SK-N-SH (cell line): ENCODE results near the gene POLR3B. TPM values are rescaled to one million over a fixed set of nuclear protein-coding genes. Genes with fewer than 3 reads are reported as not detected.

Experiments used
- CTCF ChIA-PET: fragments of 300-600, 350-600 bp; formaldehyde crosslinking; extraction: SDS; loops from one replicate; lab custom pipeline; 2021; lab: Yijun Ruan, JAX
- POLR2A ChIA-PET: fragments of 350-600 bp; sonication (Branson Sonifier 250); formaldehyde crosslinking; extraction: SDS; loops from one replicate; lab custom pipeline; 2020; ENCODE audit warnings: antibody characterized with exemption, inconsistent platforms; lab: Yijun Ruan, JAX
- DNase-seq: peaks from one replicate; pipeline ENCODE4 v3.0.0; 2012
- H2AFZ ChIP-seq: fragments of 200-600 bp; sonication (generic); 2 replicates; pipeline ENCODE4 v1.8.1; 2016; ENCODE audit warnings: antibody characterized with exemption, mild to moderate bottlenecking, low read depth
- H3F3A ChIP-seq: fragments of 200-600 bp; sonication (generic); replicated peaks from 2 replicates; pipeline ENCODE3; 2016; ENCODE audit warnings: antibody characterized with exemption, mild to moderate bottlenecking; ENCODE audit not compliant: insufficient read depth
- H3K27ac ChIP-seq, 2 experiments: fragments of 200-500 bp in 1 of 2; fragments of 200-600 bp in 1 of 2; sonication (Bioruptor generic) in 1 of 2; sonication (generic), shearing (Covaris generic) in 1 of 2; 2 replicates each; pipeline versions ENCODE4 v1.5.1 to v1.6.1; 2014 to 2016; ENCODE audit warnings: low read depth in 2 of 2, inconsistent platforms in 1 of 2, low read length in 1 of 2, mild to moderate bottlenecking in 1 of 2, mixed read lengths in 1 of 2
- H3K27me3 ChIP-seq: fragments of 200-600 bp; sonication (generic), shearing (Covaris generic); 2 replicates; pipeline ENCODE4 v1.6.1; 2016; ENCODE audit warnings: mixed run types; ENCODE audit not compliant: insufficient read depth
- H3K36me3 ChIP-seq, 2 experiments: fragments of 200-500 bp in 1 of 2; fragments of 200-600 bp in 1 of 2; sonication (Bioruptor generic) in 1 of 2; sonication (generic) in 1 of 2; replicated peaks in 1 of 2; 2 replicates each; pipeline versions ENCODE3 to v1.5.1; 2014 to 2016; ENCODE audit warnings: low read length in 1 of 2, mild to moderate bottlenecking in 1 of 2; ENCODE audit not compliant: insufficient read depth in 2 of 2, control insufficient read depth in 1 of 2
- H3K4me1 ChIP-seq, 2 experiments: fragments of 200-500 bp in 1 of 2; fragments of 200-600 bp in 1 of 2; sonication (Bioruptor generic) in 1 of 2; sonication (generic), shearing (Covaris generic) in 1 of 2; 2 replicates each; pipeline versions ENCODE4 v1.5.1 to v1.6.1; 2014 to 2016; ENCODE audit warnings: low read depth in 1 of 2, low read length in 1 of 2, mixed run types in 1 of 2; ENCODE audit not compliant: insufficient read depth in 2 of 2, control insufficient read depth in 1 of 2
- H3K4me2 ChIP-seq: fragments of 200-600 bp; sonication (generic), shearing (Covaris generic); 2 replicates; pipeline ENCODE4 v1.6.1; 2017; ENCODE audit warnings: mixed run types
- H3K4me3 ChIP-seq, 2 experiments: fragments of 200-500 bp in 1 of 2; fragments of 200-600 bp in 1 of 2; sonication (Bioruptor generic) in 1 of 2; sonication (generic), shearing (Covaris generic) in 1 of 2; 2 replicates each; pipeline versions ENCODE4 v1.5.1 to v1.8.1; 2014 to 2016; ENCODE audit warnings: low read depth in 2 of 2, inconsistent platforms in 1 of 2, low read length in 1 of 2, mild to moderate bottlenecking in 1 of 2, mixed read lengths in 1 of 2, moderate library complexity in 1 of 2
- H3K79me2 ChIP-seq: fragments of 200-600 bp; sonication (generic); 2 replicates; pipeline ENCODE4 v1.8.1; 2017; ENCODE audit warnings: mild to moderate bottlenecking; ENCODE audit not compliant: insufficient read depth
- H3K9ac ChIP-seq: fragments of 200-600 bp; sonication (generic); 2 replicates; pipeline ENCODE4 v1.6.1; 2017; ENCODE audit warnings: mixed run types
- H3K9me2 ChIP-seq: fragments of 200-600 bp; sonication (generic); 2 replicates; pipeline ENCODE4 v1.6.1; 2017; ENCODE audit warnings: mixed run types
- H3K9me3 ChIP-seq: fragments of 200-600 bp; sonication (generic); 2 replicates; pipeline ENCODE4 v1.6.1; 2017; ENCODE audit warnings: mixed run types, mild to moderate bottlenecking, moderate library complexity
- H4K20me1 ChIP-seq: fragments of 200-600 bp; sonication (generic); 2 replicates; pipeline ENCODE4 v1.6.1; 2017; ENCODE audit warnings: mild to moderate bottlenecking, mixed run types; ENCODE audit not compliant: insufficient read depth
- EZH2phosphoT487 ChIP-seq: fragments of 200-600 bp; sonication (generic); IDR thresholded peaks from 2 replicates; pipeline ENCODE4 v1.6.1; 2017; ENCODE audit warnings: low read depth, mixed run types, mild to moderate bottlenecking, antibody characterized with exemption, moderate library complexity, borderline replicate concordance
- FOXM1 ChIP-seq: IDR thresholded peaks from 2 replicates; pipeline ENCODE4 v1.4.0; 2012; ENCODE audit warnings: low read depth, mild to moderate bottlenecking
- GATA2 ChIP-seq: sonication (generic); formaldehyde crosslinking; IDR thresholded peaks from 2 replicates; pipeline ENCODE4 v1.5.0; 2020; ENCODE audit warnings: mild to moderate bottlenecking, missing genetic modification reagents
- MEF2A ChIP-seq: IDR thresholded peaks from 2 replicates; pipeline ENCODE4 v1.4.0; 2012; ENCODE audit warnings: low read depth, borderline replicate concordance
- MXI1 ChIP-seq: IDR thresholded peaks from 2 replicates; pipeline ENCODE4 v1.6.1; 2012; ENCODE audit warnings: mild to moderate bottlenecking, low read depth, low read length, improper control_type of control experiment
- NFIC ChIP-seq: IDR thresholded peaks from 2 replicates; pipeline ENCODE4 v1.4.0; 2012; ENCODE audit warnings: borderline replicate concordance
- RAD21 ChIP-seq: IDR thresholded peaks from 2 replicates; pipeline ENCODE4 v1.6.1; 2012; ENCODE audit warnings: mild to moderate bottlenecking, low read length
- RFX5 ChIP-seq: IDR thresholded peaks from 2 replicates; pipeline ENCODE4 v1.6.1; 2012; ENCODE audit warnings: mild to moderate bottlenecking, improper control_type of control experiment, low read length
- RXRA ChIP-seq: IDR thresholded peaks from 2 replicates; pipeline ENCODE4 v1.4.0; 2012; ENCODE audit warnings: low read depth, mild to moderate bottlenecking, borderline replicate concordance
- SIN3A ChIP-seq: IDR thresholded peaks from 2 replicates; pipeline ENCODE4 v1.6.1; 2012; ENCODE audit warnings: low read depth, mild to moderate bottlenecking, low read length, moderate library complexity, borderline replicate concordance
- SMC3 ChIP-seq: IDR thresholded peaks from 2 replicates; pipeline ENCODE4 v1.6.1; 2012; ENCODE audit warnings: low read depth, low read length, improper control_type of control experiment
- TAF1 ChIP-seq: IDR thresholded peaks from 2 replicates; pipeline ENCODE4 v1.6.1; 2012; ENCODE audit warnings: low read depth, mild to moderate bottlenecking, low read length, moderate library complexity, borderline replicate concordance
- TCF12 ChIP-seq: IDR thresholded peaks from 2 replicates; pipeline ENCODE4 v1.4.0; 2012
- TEAD4 ChIP-seq: IDR thresholded peaks from 2 replicates; pipeline ENCODE4 v1.4.0; 2012; ENCODE audit warnings: mild to moderate bottlenecking, borderline replicate concordance; ENCODE audit not compliant: insufficient read depth
- YY1 ChIP-seq: IDR thresholded peaks from 2 replicates; pipeline ENCODE4 v1.4.0; 2012; ENCODE audit warnings: low read depth, mild to moderate bottlenecking
- WGBS: methylation state at CpG from one replicate; pipeline ENCODE4 v1.1.6; 2017; ENCODE audit warnings: low lambda C conversion rate; 5-methylcytosine and 5-hydroxymethylcytosine counted together
- polyA plus RNA-seq, 3 experiments: library from polyadenylated mRNA; depleted of rRNA; stranded (reverse); fragments of >200 nt; gene quantifications; 2 replicates each; pipeline ENCODE4 v1.2.3, GENCODE V29; 2012
- TF ChIP-seq, protein P1 (sequence below): IDR thresholded peaks from 2 replicates; pipeline ENCODE4 v1.4.0; 2012; ENCODE audit warnings: low read depth, borderline replicate concordance
- TF ChIP-seq, protein P2 (sequence below): IDR thresholded peaks from 2 replicates; pipeline ENCODE4 v1.4.0; 2012; ENCODE audit warnings: low read depth, borderline replicate concordance

Gene POLR3B
- polyA plus RNA-seq, 1 of the 3 experiments (the other 2 are of a cell fraction): 3.3 TPM

DNA sequence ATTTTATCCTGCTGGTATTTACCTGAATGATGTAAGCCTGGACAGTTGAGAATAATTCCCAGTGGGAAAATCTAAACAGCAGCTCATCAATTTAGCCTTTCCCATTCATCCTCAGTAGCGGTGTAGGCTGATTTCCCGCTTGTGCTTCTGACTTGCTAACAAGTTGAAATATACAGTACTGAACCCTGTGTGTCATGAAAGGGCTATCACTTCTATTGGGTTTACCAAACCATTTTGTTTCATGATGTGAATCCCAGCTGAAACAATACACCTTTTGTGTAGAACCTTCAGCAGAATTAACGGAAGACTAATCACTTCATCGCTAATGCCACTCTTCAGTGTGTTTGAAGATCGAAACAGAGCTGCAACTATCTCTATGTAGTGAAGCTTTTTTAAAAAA is 88.4 kb downstream of the POLR3B start (continued):
- TF ChIP-seq, protein P1, sequence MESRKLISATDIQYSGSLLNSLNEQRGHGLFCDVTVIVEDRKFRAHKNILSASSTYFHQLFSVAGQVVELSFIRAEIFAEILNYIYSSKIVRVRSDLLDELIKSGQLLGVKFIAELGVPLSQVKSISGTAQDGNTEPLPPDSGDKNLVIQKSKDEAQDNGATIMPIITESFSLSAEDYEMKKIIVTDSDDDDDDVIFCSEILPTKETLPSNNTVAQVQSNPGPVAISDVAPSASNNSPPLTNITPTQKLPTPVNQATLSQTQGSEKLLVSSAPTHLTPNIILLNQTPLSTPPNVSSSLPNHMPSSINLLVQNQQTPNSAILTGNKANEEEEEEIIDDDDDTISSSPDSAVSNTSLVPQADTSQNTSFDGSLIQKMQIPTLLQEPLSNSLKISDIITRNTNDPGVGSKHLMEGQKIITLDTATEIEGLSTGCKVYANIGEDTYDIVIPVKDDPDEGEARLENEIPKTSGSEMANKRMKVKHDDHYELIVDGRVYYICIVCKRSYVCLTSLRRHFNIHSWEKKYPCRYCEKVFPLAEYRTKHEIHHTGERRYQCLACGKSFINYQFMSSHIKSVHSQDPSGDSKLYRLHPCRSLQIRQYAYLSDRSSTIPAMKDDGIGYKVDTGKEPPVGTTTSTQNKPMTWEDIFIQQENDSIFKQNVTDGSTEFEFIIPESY: no peak
- TF ChIP-seq RFX5: no peak
- no peak for TF ChIP-seq TEAD4

- 90% methylated on average over 7 of the region's 7 CpGs for WGBS
- TF ChIP-seq MEF2A: no peak
- no peak for TF ChIP-seq TEAD4
- no peak for TF ChIP-seq YY1
- no peak for TF ChIP-seq MXI1
- TF ChIP-seq SIN3A: no peak
- no peak for TF ChIP-seq EZH2phosphoT487
- no peak for TF ChIP-seq RFX5
- no peak for TF ChIP-seq TAF1
- TF ChIP-seq TCF12: no peak
- TF ChIP-seq RXRA: no peak
- TF ChIP-seq, protein P2, sequence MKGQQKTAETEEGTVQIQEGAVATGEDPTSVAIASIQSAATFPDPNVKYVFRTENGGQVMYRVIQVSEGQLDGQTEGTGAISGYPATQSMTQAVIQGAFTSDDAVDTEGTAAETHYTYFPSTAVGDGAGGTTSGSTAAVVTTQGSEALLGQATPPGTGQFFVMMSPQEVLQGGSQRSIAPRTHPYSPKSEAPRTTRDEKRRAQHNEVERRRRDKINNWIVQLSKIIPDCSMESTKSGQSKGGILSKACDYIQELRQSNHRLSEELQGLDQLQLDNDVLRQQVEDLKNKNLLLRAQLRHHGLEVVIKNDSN: no peak
- TF ChIP-seq FOXM1: no peak
- no peak for TF ChIP-seq RAD21
- no peak for TF ChIP-seq GATA2 (CRISPR knock-in tag)
- TF ChIP-seq SMC3: no peak
- no peak for TF ChIP-seq NFIC
- TF ChIP-seq, all 33 proteins: peak for 0
- Histone ChIP-seq H3K9ac (no peak overlapping the region), H3K79me2 (no peaks in the 10 kb centered on the region), H3K9me2 (no peaks in the 10 kb centered on the region), H2AFZ (no peak overlapping the region), H3K4me1 (no peaks in the 10 kb centered on the region), H3K4me3 (no peak overlapping the region), H3F3A (no peaks in the 10 kb centered on the region), H3K27me3 (no peaks in the 10 kb centered on the region), H3K27ac (no peak overlapping the region), H3K9me3 (no peaks in the 10 kb centered on the region), H4K20me1 (no peaks in the 10 kb centered on the region), H3K36me3 (peaks cover 16 to 29% of the 10 kb centered on the region in 2 experiments), H3K4me2 (no peak overlapping the region)
- ChIA-PET CTCF (interaction anchor here (1.0 to 1.6 kb wide), 4 partner anchors 14 to 472 kb away, joined by 3 read pairs; no protein-coding TSS in a partner anchor), POLR2A (no interaction called here)
- DNase-seq: no peak
Measured at GRCh38 chr12:106446419-106447092, 89.0 kb downstream of the POLR3B start.
